Activated naive CD8-positive, alpha-beta T cell treated with anti-CD3 and anti-CD28 coated beads, Interleukin-2, amount 50 U/mL, for 24 hours (primary cell): ENCODE results near the gene CTXN1.
"Not testable (repeated sequence)": the region's sequence is repeated elsewhere in the genome, so short reads cannot be mapped to it uniquely, and the experiment has no call there.

ENCODE experiments used
- ATAC-seq: fragments of 150-1000 bp; cut with Tn5 transposase; one replicate; pipeline ENCODE4 v1.10.0; 2021
- DNase-seq: peaks from one replicate; pipeline ENCODE4 v3.0.0; 2021
- H3K27ac Mint-ChIP-seq: one replicate; pipeline ENCODE4 v1.8.0; 2021; ENCODE audit warnings: mild to moderate bottlenecking, mixed read lengths
- H3K27me3 Mint-ChIP-seq: one replicate; pipeline ENCODE4 v1.8.0; 2021; ENCODE audit warnings: mixed read lengths
- H3K36me3 Mint-ChIP-seq: one replicate; pipeline ENCODE4 v1.8.0; 2021; ENCODE audit warnings: low read depth, mixed read lengths
- H3K4me1 Mint-ChIP-seq: one replicate; pipeline ENCODE4 v1.8.0; 2021; ENCODE audit warnings: mixed read lengths
- H3K4me3 Mint-ChIP-seq: one replicate; pipeline ENCODE4 v1.8.0; 2021; ENCODE audit warnings: mild to moderate bottlenecking, moderate library complexity, mixed read lengths
- H3K9me3 Mint-ChIP-seq: one replicate; pipeline ENCODE4 v1.8.0; 2021; ENCODE audit warnings: mixed read lengths

CTXN1 gene

GRCh38 chr19:7924651-7925170 lies 1.2 kb downstream of the CTXN1 start:
- Mint-ChIP-seq H3K36me3 (peaks cover 7% of the 10 kb centered on the region), H3K27ac (no peak overlapping the region), H3K4me1 (peaks cover 36% of the 10 kb centered on the region), H3K9me3 (no peaks in the 10 kb centered on the region), H3K27me3 (peaks cover 6% of the 10 kb centered on the region), H3K4me3 (no peak overlapping the region)
- ATAC-seq (no peak), DNase-seq (no peak)

- Mint-ChIP-seq H3K9me3 (no peaks in the 10 kb centered on the region), H3K27me3 (peaks cover 9% of the 10 kb centered on the region), H3K4me3 (peak overlapping the region; percentile 46), H3K27ac (no peak overlapping the region), H3K4me1 (peaks cover 35% of the 10 kb centered on the region), H3K36me3 (peaks cover 7% of the 10 kb centered on the region)
- DNase-seq (no peak), ATAC-seq (no peak)
Observed at GRCh38 chr19:7924241-7924640, 1.7 kb downstream of the CTXN1 start.

- Mint-ChIP-seq H3K4me3 (no peak overlapping the region), H3K4me1 (peaks cover 28% of the 10 kb centered on the region)
Observed at GRCh38 chr19:7923295-7924191, 2.4 kb downstream of the CTXN1 start.

GRCh38 chr19:7922836-7923195 lies 3.1 kb downstream of the CTXN1 start:
- DNase-seq, result no peak
- Mint-ChIP-seq H3K36me3 (no peaks in the 10 kb centered on the region), H3K27ac (no peak overlapping the region), H3K4me3 (no peak overlapping the region), H3K4me1 (peaks cover 29% of the 10 kb centered on the region), H3K27me3 (peaks cover 20% of the 10 kb centered on the region), H3K9me3 (no peaks in the 10 kb centered on the region)
- ATAC-seq, result no peak

More at GRCh38 chr19:7923295-7924191, 2.4 kb downstream of the CTXN1 start:
- Mint-ChIP-seq H3K36me3 (peaks cover 1% of the 10 kb centered on the region), H3K27me3 (peaks cover 13% of the 10 kb centered on the region), H3K9me3 (no peaks in the 10 kb centered on the region), H3K27ac (no peak overlapping the region)
- ATAC-seq, result no peak
- DNase-seq, result no peak

- no peak for ATAC-seq
- Mint-ChIP-seq H3K4me3 (no peak overlapping the region), H3K36me3 (no peaks in the 10 kb centered on the region), H3K4me1 (peaks cover 29% of the 10 kb centered on the region), H3K27me3 (peaks cover 20% of the 10 kb centered on the region), H3K27ac (no peak overlapping the region), H3K9me3 (no peaks in the 10 kb centered on the region)
- no peak for DNase-seq
Observed at GRCh38 chr19:7921967-7922835, 3.7 kb downstream of the CTXN1 start.

GRCh38 chr19:7921302-7921966 lies 4.5 kb downstream of the CTXN1 start:
- peaks cover 23% of the 10 kb centered on the region for H3K27me3 Mint-ChIP-seq
- H3K36me3 Mint-ChIP-seq, result no peaks in the 10 kb centered on the region
- DNase-seq (no peak), ATAC-seq (no peak)
- peaks cover 29% of the 10 kb centered on the region for H3K4me1 Mint-ChIP-seq
- H3K4me3 Mint-ChIP-seq, result peak overlapping the region; percentile 79
- no peaks in the 10 kb centered on the region for H3K9me3 Mint-ChIP-seq
- no peak overlapping the region for H3K27ac Mint-ChIP-seq

- peaks cover 30% of the 10 kb centered on the region for H3K4me1 Mint-ChIP-seq
- H3K27me3 Mint-ChIP-seq, result peaks cover 24% of the 10 kb centered on the region
- DNase-seq, result peak; percentile 99
- ATAC-seq, result peak; percentile 33
- H3K36me3 Mint-ChIP-seq, result no peaks in the 10 kb centered on the region
- H3K4me3 Mint-ChIP-seq, result peak overlapping the region; percentile 79
- peak overlapping the region; percentile 87 for H3K27ac Mint-ChIP-seq
- H3K9me3 Mint-ChIP-seq, result no peaks in the 10 kb centered on the region
Observed at GRCh38 chr19:7920519-7921301, 5.2 kb downstream of the CTXN1 start.

- H3K4me1 Mint-ChIP-seq, result peaks cover 33% of the 10 kb centered on the region
- H3K36me3 Mint-ChIP-seq, result no peaks in the 10 kb centered on the region
Observed at GRCh38 chr19:7919610-7920518, 6.1 kb downstream of the CTXN1 start, which contains the start of gene SNAPC2. SNAPC2 (plus strand) TSS chr19:7920338; CDS start chr19:7920367, 29 bp downstream.

GRCh38 chr19:7918615-7919421 lies 7.1 kb downstream of the CTXN1 start:
- no peak for ATAC-seq
- H3K9me3 Mint-ChIP-seq, result no peaks in the 10 kb centered on the region
- H3K27ac Mint-ChIP-seq, result no peak overlapping the region
- no peaks in the 10 kb centered on the region for H3K36me3 Mint-ChIP-seq
- peaks cover 34% of the 10 kb centered on the region for H3K27me3 Mint-ChIP-seq
- DNase-seq, result no peak
- H3K4me3 Mint-ChIP-seq, result no peak overlapping the region
- peaks cover 30% of the 10 kb centered on the region for H3K4me1 Mint-ChIP-seq

More at GRCh38 chr19:7919610-7920518, 6.1 kb downstream of the CTXN1 start, which contains the start of gene SNAPC2:
- ATAC-seq (peak; percentile 58), DNase-seq (peak; percentile 97)
- H3K27me3 Mint-ChIP-seq, result peaks cover 31% of the 10 kb centered on the region
- peak within 1 kb of the TSS; percentile 79 for H3K4me3 Mint-ChIP-seq
- H3K9me3 Mint-ChIP-seq, result no peaks in the 10 kb centered on the region
- H3K27ac Mint-ChIP-seq, result peak within 1 kb of the TSS; percentile 87

GRCh38 chr19:7918062-7918614 lies 7.8 kb downstream of the CTXN1 start:
- not testable (repeated sequence) for H3K27ac Mint-ChIP-seq
- H3K4me1 Mint-ChIP-seq, result peaks cover 30% of the 10 kb centered on the region

GRCh38 chr19:7917267-7918061 lies 8.5 kb downstream of the CTXN1 start:
- Mint-ChIP-seq H3K4me1 (peaks cover 30% of the 10 kb centered on the region), H3K27me3 (peaks cover 34% of the 10 kb centered on the region), H3K36me3 (peaks cover 3% of the 10 kb centered on the region), H3K27ac (no peak overlapping the region), H3K4me3 (peak overlapping the region; percentile 70), H3K9me3 (no peaks in the 10 kb centered on the region)
- ATAC-seq, result peak; percentile 35
- peak; percentile 66 for DNase-seq

More at GRCh38 chr19:7918062-7918614, 7.8 kb downstream of the CTXN1 start:
- not testable (repeated sequence) for DNase-seq, H3K36me3 Mint-ChIP-seq, ATAC-seq, H3K9me3 Mint-ChIP-seq
- Mint-ChIP-seq H3K4me3 (peak overlapping the region; percentile 43), H3K27me3 (peaks cover 34% of the 10 kb centered on the region)
